ENCODE measurements around the gene C19orf33.

Gene C19orf33

GRCh38 chr19:38280030-38280921, 23.8 kb upstream of the C19orf33 start:
- no peak for DNase-seq (ENCODE audit: low spot score)

- no peak for DNase-seq (ENCODE audit: low spot score)
Observed at GRCh38 chr19:38281811-38282566, 22.1 kb upstream of the C19orf33 start.

DNA sequence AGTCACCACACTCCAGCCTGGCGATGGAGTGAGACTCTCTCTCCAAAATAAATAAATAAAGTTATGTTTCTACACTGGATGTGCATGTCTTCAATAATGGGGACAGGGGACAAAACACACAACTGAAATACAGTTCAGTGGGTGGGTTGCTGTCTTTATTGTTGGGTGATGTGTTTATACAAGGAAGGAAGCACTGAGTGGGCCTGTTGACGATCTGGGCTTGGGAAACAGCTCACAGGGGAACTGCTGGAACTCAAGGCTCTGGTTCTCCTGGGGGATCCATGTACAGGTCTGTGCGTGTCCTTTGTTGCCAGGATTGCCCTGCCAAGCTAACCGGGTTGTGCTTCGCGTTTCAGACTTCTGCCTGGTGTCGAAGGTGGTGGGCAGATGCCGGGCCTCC, 20.8 kb upstream of the C19orf33 start:
- no peak for DNase-seq (ENCODE audit: low spot score)

- no peak for DNase-seq (ENCODE audit: low spot score)
Observed at GRCh38 chr19:38284422-38284821, 19.6 kb upstream of the C19orf33 start.

DNA sequence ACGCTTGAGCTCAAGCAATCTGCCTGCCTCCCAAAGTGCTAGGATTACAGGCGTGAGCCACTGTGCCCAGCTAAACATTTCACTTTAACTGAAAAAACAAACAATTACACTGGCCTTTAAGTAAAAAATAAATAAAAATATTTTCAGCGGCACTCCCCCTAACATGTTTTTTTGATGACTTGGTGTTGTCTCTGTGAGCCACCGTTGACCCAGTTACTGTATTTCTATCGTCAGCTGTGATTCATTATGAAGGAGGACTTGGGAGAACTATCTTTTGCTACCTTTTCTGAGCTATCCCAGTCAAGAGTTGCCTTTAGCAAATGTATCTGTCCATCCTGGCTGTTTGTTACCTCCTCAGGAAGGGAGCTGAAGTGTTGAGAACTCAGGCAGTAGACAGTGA, 18.5 kb upstream of the C19orf33 start:
- DNase-seq (ENCODE audit: low spot score), result no peak

DNA sequence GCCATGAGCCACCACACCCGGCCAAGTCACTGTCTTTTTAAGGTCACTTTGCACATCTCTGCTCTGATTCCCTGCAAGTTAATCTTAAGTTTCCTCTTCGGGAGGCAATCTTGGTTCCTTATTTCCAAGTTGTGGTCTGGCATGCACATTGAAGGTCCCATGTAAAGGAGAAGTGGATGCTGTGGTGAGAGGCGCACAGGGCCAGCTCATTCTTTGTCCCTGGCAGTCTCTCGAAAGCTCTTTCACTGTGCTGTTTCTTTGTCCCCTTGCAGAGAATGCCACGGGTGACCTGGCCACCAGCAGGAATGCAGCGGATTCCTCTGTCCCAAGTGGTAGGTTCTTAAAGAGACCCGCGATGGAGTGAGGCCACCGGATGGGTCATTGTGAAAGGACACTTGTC, 16.4 kb upstream of the C19orf33 start:
- DNase-seq (ENCODE audit: low spot score), result no peak

GRCh38 chr19:38288123-38288855, 15.8 kb upstream of the C19orf33 start:
- DNase-seq (ENCODE audit: low spot score), result no peak

DNA sequence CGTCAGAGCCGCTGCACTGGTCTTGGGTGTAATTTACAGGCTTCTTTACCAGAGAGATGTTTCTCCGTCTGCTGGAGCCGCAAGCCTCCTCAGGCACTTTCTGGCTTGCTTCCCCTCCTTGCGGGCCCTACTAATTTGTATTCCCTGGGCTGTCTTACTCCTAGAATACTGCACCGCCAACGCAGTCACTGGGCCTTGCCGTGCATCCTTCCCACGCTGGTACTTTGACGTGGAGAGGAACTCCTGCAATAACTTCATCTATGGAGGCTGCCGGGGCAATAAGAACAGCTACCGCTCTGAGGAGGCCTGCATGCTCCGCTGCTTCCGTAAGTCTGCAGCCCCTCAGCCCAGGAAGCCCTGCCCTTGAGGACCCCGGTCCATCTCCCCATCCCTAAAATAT, 14.1 kb upstream of the C19orf33 start:
- no peak for DNase-seq (ENCODE audit: low spot score)

GRCh38 chr19:38290631-38291147, 13.4 kb upstream of the C19orf33 start:
- DNase-seq (ENCODE audit: low spot score), result peak; percentile 89

DNA sequence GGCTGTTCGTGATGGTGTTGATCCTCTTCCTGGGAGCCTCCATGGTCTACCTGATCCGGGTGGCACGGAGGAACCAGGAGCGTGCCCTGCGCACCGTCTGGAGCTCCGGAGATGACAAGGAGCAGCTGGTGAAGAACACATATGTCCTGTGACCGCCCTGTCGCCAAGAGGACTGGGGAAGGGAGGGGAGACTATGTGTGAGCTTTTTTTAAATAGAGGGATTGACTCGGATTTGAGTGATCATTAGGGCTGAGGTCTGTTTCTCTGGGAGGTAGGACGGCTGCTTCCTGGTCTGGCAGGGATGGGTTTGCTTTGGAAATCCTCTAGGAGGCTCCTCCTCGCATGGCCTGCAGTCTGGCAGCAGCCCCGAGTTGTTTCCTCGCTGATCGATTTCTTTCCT, 12.2 kb upstream of the C19orf33 start:
- DNase-seq (ENCODE audit: low spot score), result no peak

GRCh38 chr19:38293281-38293680, 10.8 kb upstream of the C19orf33 start:
- no peak for DNase-seq (ENCODE audit: low spot score)

- DNase-seq (ENCODE audit: low spot score), result no peak
Observed at GRCh38 chr19:38294090-38294489, 10.0 kb upstream of the C19orf33 start.

DNA sequence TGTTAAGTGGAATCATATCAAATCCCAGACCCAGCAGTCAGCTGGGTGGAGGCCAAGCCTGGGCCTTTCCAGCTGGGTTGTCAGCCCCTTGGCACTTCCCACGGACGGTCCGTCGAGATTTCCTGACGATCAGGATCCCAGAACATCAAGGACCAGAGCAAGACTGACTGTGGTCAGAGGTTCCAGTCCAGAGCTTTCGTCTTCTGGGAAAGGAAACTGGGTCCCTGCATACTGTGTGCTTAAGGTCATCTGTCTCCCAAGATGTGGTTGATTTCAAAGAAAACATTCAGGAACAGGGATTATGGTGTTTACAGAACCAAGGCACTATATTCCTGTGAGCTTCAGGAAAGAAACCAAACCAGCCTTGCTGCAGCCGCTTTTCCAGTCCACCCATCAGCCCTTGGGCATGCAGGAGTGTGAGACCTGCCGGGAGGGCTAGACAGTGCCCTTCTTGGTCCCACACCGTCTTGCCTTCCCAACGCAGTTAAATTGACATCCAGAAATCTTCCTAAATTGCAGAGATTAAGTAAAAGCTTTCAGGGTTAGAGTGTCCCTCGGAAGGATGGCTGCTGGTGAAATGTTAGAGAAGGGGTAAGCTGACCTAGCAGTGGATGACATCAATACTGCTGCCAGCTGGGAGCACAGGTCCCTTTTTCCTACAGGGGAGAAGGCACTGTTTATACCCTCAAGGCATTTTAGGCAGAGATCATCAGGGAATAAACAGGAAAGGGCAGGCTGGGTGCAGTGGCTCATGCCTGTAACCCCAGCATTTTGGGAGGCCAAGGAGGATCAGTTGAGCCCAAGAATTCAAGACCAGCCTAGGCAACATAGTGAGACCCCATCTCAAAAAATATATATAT, 5.0 kb upstream of the C19orf33 start:
- DNase-seq (ENCODE audit: low spot score), result no peak

- no peak for DNase-seq (ENCODE audit: low spot score)
Observed at GRCh38 chr19:38304352-38304865, 358 bp downstream of the C19orf33 start.

- DNase-seq (ENCODE audit: low spot score), result no peak
Observed at GRCh38 chr19:38304866-38305429, 897 bp downstream of the C19orf33 start.

- no peak for DNase-seq (ENCODE audit: low spot score)
Observed at GRCh38 chr19:38306236-38306635, 2.2 kb downstream of the C19orf33 start.

DNA sequence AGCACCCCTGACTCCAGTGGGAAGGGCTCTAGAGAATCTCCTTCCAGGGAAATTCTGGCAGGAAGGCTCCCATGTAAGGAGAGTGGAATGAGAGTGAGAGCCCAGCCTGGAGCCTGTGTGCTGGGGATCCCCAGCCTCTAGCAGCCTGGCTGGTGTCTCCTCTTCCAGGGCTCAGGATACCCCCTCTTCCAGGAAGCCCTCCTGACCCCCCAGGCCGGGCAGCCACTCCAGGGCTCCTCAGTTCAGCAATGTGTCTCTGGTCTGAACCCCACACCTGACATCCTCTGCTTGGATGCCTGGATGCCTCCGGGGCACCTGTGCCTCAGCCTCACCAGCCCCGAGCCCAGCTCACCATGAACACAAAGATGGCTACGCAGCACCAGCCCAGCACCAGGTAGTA, 3.0 kb downstream of the C19orf33 start:
- DNase-seq (ENCODE audit: low spot score), result no peak

DNA sequence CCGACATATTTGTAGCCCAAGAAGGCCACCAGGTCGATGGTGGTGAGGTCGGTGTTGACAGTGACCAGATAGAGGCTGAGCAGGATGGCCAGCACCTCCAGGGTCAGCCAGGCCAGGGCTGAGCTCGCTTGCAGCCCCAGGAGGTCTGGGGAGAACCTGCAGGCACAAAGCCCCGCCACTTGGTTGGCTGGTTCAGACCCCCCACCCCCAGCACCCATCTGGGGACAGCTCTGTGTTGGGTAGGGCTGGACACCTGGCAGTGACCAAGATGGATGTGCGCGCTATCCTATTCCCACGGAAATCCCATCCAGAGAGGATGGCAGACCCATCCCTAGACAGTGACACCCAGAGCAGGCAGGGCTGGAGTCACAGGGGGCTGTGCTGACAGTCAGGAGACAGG, 3.5 kb downstream of the C19orf33 start:
- DNase-seq (ENCODE audit: low spot score), result no peak

DNA sequence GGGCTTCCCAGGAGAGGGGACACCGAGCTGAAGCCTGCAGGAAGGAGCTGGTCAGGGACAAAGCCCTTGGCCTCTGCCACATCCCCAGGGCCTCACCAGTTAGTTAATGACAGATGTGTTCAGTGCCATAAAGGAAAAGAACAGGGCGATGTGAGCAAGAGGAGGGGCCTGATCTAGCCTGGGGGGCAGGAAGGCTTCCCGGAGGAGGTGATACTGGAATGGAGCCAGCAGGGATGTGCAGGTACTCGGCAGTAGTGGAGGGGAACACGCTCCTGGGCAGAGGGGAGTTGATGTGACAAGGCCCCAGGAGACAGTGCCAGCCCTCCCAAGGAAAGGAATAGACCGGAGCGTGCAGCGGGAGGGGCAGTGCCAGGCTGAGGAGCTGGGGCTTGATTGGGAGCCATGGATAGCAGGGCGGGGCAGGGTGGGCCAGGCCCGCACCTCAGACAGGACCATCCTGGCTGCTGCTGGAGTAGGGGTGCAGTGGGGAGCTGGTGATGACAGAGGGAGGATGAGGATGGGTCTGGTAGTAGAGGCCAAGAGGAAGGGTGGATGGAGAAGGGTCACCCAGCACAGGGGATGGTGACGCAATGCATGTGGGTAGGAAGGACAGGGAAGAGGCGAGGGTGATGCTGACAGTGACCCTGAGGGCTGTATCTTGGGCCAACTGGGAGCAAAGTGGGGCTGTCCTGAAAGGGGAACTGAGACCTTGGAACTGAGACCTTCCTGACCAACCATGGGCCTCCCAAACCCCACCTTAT, 4.1 kb downstream of the C19orf33 start:
- DNase-seq (ENCODE audit: low spot score), result no peak

All from AG08396 (cell line).